DND-41 (cell line): Measurements from ENCODE around the gene POLA2.

Source experiments
- ATAC-seq: fragments of 200-7000 bp; cut with Tn5 transposase; 3 replicates; pipeline ENCODE4 v1.9.1; 2021; ENCODE audit warnings: low read depth; ENCODE audit not compliant: insufficient read depth
- DNase-seq: peaks from one replicate; pipeline ENCODE4 v3.0.0-alpha.2; 2020
- H2AFZ ChIP-seq: 2 replicates; pipeline ENCODE4 v1.6.0; 2012; ENCODE audit warnings: low read depth, low read length
- H3K27ac ChIP-seq: 2 replicates; pipeline ENCODE4 v1.5.1; 2012; ENCODE audit warnings: low read length, inconsistent platforms
- H3K27me3 ChIP-seq: fragments of 200-600 bp; sonication (generic); 2 replicates; pipeline ENCODE4 v1.6.0; 2012; ENCODE audit warnings: low read length, mild to moderate bottlenecking, inconsistent platforms; ENCODE audit not compliant: insufficient read depth, poor library complexity
- H3K36me3 ChIP-seq: 2 replicates; pipeline ENCODE4 v1.5.1; 2012; ENCODE audit warnings: low read length, inconsistent platforms; ENCODE audit not compliant: insufficient read depth
- H3K4me1 ChIP-seq: 2 replicates; pipeline ENCODE4 v1.5.1; 2012; ENCODE audit warnings: mild to moderate bottlenecking, low read length; ENCODE audit not compliant: insufficient read depth
- H3K4me2 ChIP-seq: 2 replicates; pipeline ENCODE4 v1.6.0; 2012; ENCODE audit warnings: mild to moderate bottlenecking, moderate library complexity, low read length, inconsistent platforms; ENCODE audit not compliant: insufficient read depth
- H3K4me3 ChIP-seq, 2 experiments: fragments of 200-600 bp in 1 of 2; shearing (Covaris generic) in 1 of 2; 2 replicates each; pipeline ENCODE4 v1.5.1; 2012 to 2016; ENCODE audit warnings: inconsistent platforms in 2 of 2, low read length in 2 of 2, mild to moderate bottlenecking in 2 of 2, low read depth in 1 of 2, moderate library complexity in 1 of 2
- H3K79me2 ChIP-seq: 2 replicates; pipeline ENCODE4 v1.6.0; 2012; ENCODE audit warnings: low read length, inconsistent platforms; ENCODE audit not compliant: insufficient read depth
- H3K9ac ChIP-seq: 2 replicates; pipeline ENCODE4 v1.6.0; 2012; ENCODE audit warnings: low read depth, mild to moderate bottlenecking, inconsistent platforms, low read length, moderate library complexity
- H3K9me3 ChIP-seq: 2 replicates; pipeline ENCODE4 v1.5.1; 2012; ENCODE audit warnings: low read length, moderate library complexity, mild to moderate bottlenecking, inconsistent platforms; ENCODE audit not compliant: insufficient read depth, severe bottlenecking
- H4K20me1 ChIP-seq: 2 replicates; pipeline ENCODE4 v1.6.0; 2012; ENCODE audit warnings: low read length; ENCODE audit not compliant: insufficient read depth
- EZH2 ChIP-seq: IDR thresholded peaks from 3 replicates; pipeline ENCODE4 v1.6.1; 2012; ENCODE audit warnings: borderline replicate concordance, low read depth, mild to moderate bottlenecking, moderate library complexity, low read length, inconsistent platforms; ENCODE audit not compliant: severe bottlenecking
- TF ChIP-seq, protein P1 (sequence below): IDR thresholded peaks from 2 replicates; pipeline ENCODE4 v1.5.1; 2012; ENCODE audit warnings: borderline replicate concordance, low read length, moderate library complexity, mild to moderate bottlenecking; ENCODE audit not compliant: poor library complexity, severe bottlenecking; ENCODE audit errors: extremely low read depth

The POLA2 gene

DNA sequence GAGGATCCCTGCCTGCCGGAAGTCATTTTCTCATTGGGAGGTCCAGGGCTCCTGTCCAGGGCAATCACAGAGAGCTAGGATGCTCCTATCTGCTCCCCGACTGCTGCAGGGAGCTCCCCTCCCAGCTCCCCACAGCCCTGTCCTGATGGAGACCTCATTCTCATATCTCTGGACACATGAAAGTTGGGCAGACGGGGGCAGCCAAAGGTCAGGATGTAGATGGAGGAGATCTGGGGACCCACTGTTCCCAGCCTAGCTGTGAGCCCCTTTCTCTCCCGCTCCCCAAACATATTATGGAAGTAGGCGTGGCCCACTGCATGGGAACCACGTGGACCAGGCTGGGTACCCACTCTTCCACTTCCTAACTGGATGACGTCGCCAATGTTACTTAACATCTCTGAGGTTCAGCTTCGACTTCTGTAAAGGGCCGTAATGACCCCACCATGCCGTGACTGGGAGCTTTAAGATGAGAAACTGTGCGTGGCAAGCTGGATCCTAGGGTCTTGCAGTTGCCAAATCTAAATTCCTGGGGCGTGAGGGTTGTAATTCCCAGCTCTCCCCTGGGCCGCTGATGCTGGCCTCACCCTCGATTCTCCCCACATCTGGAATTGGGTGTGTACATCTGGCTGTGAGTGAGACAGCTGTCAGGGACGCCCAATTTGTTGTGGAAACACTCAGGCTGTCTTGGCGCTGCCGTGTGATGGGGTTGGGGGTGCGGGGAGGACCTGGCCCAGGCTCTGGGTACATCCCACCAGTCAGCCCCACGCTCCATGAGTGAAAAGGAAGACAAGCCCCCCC is 54.7 kb downstream of the POLA2 start:
- no peak overlapping the region for H3K9ac ChIP-seq
- ATAC-seq (no peak), DNase-seq (no peak)
- H3K27ac ChIP-seq: no peak overlapping the region
- no peaks in the 10 kb centered on the region for H3K9me3 ChIP-seq
- H3K79me2 ChIP-seq: no peaks in the 10 kb centered on the region
- no peaks in the 10 kb centered on the region for H3K36me3 ChIP-seq
- no peak overlapping the region for H2AFZ ChIP-seq
- peaks cover 22% of the 10 kb centered on the region for H3K4me1 ChIP-seq
- H3K27me3 ChIP-seq: no peaks in the 10 kb centered on the region
- peak overlapping the region; percentile 100 for H3K4me2 ChIP-seq
- TF ChIP-seq EZH2: no peak
- peaks cover under 1% of the 10 kb centered on the region; the same call in 1 of the 2 replicates for H4K20me1 ChIP-seq
- 0 out of 4 replicates have a peak overlapping the region, but pooled peaks of 1 of the 2 experiments have one; percentile 97 for H3K4me3 ChIP-seq

DNA sequence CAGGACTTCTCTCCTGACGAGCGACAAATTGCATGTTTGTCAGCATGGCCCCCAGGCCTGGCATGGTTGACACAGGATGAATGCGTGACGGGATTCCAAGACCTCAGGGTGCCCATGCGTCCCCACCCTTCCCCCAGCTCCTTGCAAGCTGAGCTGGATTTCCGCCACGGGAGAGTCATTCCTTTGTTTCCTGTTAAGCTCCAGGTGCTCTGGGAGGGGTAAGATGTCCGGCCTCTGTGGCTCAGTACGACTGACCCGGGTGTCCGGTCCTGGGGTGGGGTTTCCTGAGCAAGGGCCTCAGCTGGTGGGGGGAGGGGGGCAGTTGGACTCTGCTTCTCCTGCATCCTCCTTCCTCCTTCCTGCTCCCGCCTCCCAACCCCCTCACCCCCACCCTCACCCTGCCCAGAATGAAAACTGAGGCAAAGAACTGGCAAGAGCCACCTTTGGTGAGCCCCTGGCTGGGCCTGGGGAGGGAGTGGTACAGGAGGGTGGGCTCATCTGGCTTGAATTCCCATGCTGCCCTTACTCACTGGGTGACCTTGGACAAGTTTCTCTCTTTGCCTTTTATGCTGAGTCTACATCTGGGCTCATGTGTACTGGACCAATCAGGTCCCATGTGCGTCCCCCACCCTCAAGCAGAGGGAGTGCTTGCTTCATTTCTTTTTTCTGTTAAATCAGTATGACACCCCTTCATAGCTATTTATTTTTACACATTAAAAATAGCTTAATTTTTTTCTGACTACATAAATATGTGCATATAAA is 55.4 kb downstream of the POLA2 start:
- Histone ChIP-seq H3K4me1 (peaks cover 22% of the 10 kb centered on the region), H2AFZ (no peak overlapping the region), H3K79me2 (no peaks in the 10 kb centered on the region), H3K27me3 (no peaks in the 10 kb centered on the region), H3K36me3 (no peaks in the 10 kb centered on the region), H3K27ac (no peak overlapping the region), H3K9me3 (no peaks in the 10 kb centered on the region), H3K4me2 (no peak overlapping the region), H3K4me3 (no peak overlapping the region), H3K9ac (no peak overlapping the region), H4K20me1 (no peaks in the 10 kb centered on the region; the same call in 1 of the 2 replicates)
- DNase-seq: no peak
- TF ChIP-seq EZH2: no peak
- TF ChIP-seq, protein P1, sequence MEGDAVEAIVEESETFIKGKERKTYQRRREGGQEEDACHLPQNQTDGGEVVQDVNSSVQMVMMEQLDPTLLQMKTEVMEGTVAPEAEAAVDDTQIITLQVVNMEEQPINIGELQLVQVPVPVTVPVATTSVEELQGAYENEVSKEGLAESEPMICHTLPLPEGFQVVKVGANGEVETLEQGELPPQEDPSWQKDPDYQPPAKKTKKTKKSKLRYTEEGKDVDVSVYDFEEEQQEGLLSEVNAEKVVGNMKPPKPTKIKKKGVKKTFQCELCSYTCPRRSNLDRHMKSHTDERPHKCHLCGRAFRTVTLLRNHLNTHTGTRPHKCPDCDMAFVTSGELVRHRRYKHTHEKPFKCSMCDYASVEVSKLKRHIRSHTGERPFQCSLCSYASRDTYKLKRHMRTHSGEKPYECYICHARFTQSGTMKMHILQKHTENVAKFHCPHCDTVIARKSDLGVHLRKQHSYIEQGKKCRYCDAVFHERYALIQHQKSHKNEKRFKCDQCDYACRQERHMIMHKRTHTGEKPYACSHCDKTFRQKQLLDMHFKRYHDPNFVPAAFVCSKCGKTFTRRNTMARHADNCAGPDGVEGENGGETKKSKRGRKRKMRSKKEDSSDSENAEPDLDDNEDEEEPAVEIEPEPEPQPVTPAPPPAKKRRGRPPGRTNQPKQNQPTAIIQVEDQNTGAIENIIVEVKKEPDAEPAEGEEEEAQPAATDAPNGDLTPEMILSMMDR: no peak
- ATAC-seq: no peak

DNA sequence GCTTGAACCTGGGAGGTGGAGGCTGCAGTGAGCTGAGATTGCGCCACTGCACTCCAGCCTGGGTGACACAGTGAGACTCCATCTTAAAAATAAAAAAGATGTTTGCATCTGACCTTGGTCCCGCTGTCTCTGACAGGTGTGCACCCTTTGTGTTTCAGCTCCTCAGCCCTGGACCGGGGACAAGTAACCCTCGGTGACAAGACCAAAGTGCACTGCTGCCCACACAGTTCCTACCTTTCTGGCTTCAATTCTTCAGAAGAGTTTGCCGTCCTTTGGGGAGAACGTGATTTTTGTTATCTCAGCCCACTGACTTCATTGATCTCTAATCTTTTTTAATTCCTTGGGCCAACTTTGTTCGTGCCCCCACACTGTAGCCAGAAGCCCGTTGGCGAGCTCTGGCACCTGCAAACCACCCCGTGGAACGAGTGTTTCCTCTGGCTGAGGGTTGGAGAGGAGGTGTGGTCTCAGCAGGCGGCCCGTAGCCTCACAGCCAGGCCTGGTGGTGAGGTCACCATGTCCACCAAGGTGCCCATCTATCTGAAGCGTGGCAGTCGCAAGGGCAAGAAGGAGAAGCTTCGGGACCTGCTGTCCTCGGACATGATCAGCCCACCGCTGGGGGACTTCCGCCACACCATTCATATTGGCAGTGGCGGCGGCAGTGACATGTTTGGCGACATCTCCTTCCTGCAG is 58.8 kb downstream of the POLA2 start:
- DNase-seq (no peak), ATAC-seq (no peak)
- no peak overlapping the region for H3K9ac ChIP-seq
- H3K9me3 ChIP-seq: no peaks in the 10 kb centered on the region
- no peak overlapping the region for H3K4me2 ChIP-seq
- no peaks in the 10 kb centered on the region for H3K36me3 ChIP-seq
- H3K27me3 ChIP-seq: no peaks in the 10 kb centered on the region
- no peak for TF ChIP-seq EZH2
- TF ChIP-seq, protein P1: no peak
- H3K27ac ChIP-seq: no peak overlapping the region
- H3K4me3 ChIP-seq: no peak overlapping the region
- H4K20me1 ChIP-seq: no peaks in the 10 kb centered on the region; the same call in 1 of the 2 replicates
- no peak overlapping the region for H2AFZ ChIP-seq
- peaks cover 8% of the 10 kb centered on the region for H3K4me1 ChIP-seq
- H3K79me2 ChIP-seq: no peaks in the 10 kb centered on the region
